Loucy (cell line): Measurements from ENCODE around the gene KIAA0232.

Source experiments
- CTCF ChIP-seq: fragments of 200-600 bp; sonication (generic); conservative IDR thresholded peaks from 2 replicates; pipeline ENCODE4 v1.5.1; 2014; ENCODE audit warnings: mild to moderate bottlenecking, antibody characterized with exemption, low read length
- EZH2phosphoT487 ChIP-seq: fragments of 200-600 bp; IDR thresholded peaks from 2 replicates; pipeline ENCODE4 v1.6.1; 2018; ENCODE audit warnings: antibody characterized with exemption, mild to moderate bottlenecking, moderate library complexity, borderline replicate concordance

- TF ChIP-seq EZH2phosphoT487 (no peak), CTCF (no peak)
These were observed 38.2 kb downstream of the KIAA0232 start for GRCh38 chr4:6820695-6821094.
